GM21619 (cell line): ENCODE data around the gene OR11H7.
"Not testable (repeated sequence)": the region's sequence is repeated elsewhere in the genome, so short reads cannot be mapped to it uniquely, and the experiment has no call there.

ENCODE experiments used
- ATAC-seq: cut with Tn5 transposase; IDR thresholded peaks from one replicate; pipeline ENCODE4 v1.9.1; 2021; ENCODE audit not compliant: unreplicated experiment

The OR11H7 gene

GRCh38 chr14:20228681-20229080 is at the start of gene OR11H7:
Gene OR11H7 (plus strand): TSS chr14:20228981.
- ATAC-seq = no peak

DNA sequence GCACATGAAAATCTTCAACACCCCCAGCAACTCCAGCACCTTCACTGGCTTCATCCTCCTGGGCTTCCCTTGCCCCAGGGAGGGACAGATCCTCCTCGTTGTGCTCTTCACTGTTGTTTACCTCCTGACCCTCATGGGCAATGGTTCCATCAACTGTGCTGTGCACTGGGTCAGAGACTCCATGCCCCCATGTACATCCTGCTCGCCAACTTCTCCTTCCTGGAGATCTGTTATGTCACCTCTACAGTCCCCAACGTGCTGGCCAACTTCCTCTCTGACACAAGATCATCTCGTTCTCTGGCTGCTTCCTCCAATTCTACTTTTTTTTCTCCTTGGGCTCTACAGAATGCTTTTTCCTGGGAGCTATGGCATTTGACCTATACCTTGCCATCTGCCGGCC is 49.6 kb upstream of the OR11H7 start:
- no peak for ATAC-seq

DNA sequence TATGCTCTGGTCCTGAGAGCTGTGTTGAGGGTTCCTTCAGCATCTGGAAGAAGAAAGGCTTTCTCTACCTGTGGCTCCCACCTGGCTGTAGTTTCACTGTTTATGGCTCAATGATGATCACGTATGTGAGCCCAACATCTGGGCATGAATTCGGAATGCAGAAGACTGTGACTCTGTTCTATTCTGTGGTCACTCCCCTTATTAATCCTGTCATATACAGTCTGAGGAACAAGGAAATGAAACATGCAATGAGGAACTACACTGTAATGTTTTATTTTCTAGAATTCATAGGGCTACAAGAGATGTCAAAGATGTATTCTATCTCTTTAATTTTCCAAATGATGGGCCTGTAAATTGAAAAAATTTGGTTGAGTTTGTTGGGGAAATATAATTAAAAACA is 48.9 kb upstream of the OR11H7 start:
- ATAC-seq = no peak

GRCh38 chr14:20180486-20180885 is 48.3 kb upstream of the OR11H7 start:
- no peak for ATAC-seq

GRCh38 chr14:20184181-20184580 is 44.6 kb upstream of the OR11H7 start:
- no peak for ATAC-seq

DNA sequence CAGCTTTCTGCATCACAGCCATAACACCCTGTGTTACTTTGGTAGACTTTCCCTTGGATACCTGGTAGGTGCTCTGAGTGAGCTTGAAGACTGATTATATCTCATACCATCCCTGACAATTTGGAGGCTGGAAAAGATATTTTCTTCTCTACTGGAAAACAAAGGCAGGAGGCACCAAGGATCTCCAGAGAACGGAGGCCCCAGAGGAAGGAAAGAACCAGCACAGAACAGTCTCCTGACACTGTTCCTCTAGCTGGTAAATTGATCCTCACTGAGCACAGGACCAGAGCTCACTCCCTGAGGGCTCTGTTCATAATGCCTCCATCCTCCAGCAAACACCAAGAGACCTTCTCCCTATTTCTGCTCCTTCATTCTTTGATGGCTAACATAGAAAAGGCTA is 38.2 kb upstream of the OR11H7 start, which contains the start of gene OR11G2:
TSS of gene OR11G2 (plus strand) at position 301 of the 400 bp plus-strand sequence. CDS start 6,542 bp downstream, outside the sequence.
- no peak for ATAC-seq

- no peak for ATAC-seq
These were observed 37.4 kb upstream of the OR11H7 start for GRCh38 chr14:20191396-20191795.

GRCh38 chr14:20194101-20194500 is 34.7 kb upstream of the OR11H7 start:
- ATAC-seq = no peak

DNA sequence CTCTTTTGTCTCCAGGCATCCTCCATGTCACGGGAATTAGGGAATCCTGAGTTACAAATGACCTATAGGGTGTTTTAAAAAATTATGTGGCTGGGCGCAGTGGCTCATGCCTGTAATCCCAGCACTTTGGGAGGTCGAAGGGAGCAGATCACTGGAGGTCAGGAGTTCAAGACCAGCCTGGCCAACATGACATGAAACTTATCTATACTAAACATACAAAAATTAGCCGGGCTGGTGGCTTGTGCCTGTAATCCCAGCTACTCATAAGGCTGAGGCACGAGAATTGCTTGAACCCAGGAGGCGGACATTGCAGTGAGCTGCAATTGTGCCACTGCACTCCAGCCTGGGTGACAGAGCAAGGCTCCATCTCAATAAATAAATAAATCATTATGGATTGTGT is 33.6 kb upstream of the OR11H7 start:
- not testable (repeated sequence) for ATAC-seq

DNA sequence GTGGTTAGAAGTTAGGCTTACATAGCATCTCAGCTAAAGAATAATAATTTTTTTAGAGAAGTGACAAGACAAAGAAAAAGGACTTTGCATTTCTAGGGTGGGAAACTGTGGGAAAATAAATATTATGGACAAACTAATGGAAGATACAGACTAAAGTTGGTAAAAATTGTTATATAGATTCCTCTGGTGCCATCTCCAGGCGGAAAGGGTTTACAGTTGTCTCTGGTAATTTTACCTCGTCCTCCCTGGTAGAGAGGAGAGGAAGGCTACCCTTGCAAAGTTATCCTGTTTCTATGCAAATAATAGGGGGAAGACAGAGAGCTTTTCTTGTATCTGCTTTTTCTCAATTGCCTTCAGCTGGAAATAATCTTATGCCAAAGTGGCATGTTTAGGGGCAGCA is 32.9 kb upstream of the OR11H7 start:
- no peak for ATAC-seq

GRCh38 chr14:20197459-20197858 is 31.3 kb upstream of the OR11H7 start:
- ATAC-seq = no peak

DNA sequence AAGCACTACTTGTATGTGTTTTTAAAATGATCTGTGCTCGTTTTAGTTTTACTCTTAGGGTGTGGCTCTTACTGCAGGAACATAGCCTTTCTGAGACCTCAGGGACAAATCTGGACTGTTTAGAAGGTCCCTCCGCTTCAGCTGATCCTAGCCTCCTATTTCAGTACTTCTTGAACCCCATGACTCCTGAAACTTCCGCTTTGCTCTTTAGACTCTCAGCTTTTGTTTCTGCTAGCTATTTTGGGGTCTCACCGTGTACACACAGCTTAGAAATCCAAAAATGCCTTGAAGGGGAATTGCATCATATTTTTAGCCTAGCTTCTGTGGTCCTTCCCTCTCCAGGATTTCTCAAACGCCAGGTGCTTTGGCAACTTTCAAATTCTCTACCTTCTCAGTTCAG is 29.8 kb upstream of the OR11H7 start:
- ATAC-seq = no peak

GRCh38 chr14:20204721-20205120 is 24.1 kb upstream of the OR11H7 start:
- ATAC-seq = no peak

- no peak for ATAC-seq
These were observed 19.2 kb upstream of the OR11H7 start for GRCh38 chr14:20209595-20209994.

DNA sequence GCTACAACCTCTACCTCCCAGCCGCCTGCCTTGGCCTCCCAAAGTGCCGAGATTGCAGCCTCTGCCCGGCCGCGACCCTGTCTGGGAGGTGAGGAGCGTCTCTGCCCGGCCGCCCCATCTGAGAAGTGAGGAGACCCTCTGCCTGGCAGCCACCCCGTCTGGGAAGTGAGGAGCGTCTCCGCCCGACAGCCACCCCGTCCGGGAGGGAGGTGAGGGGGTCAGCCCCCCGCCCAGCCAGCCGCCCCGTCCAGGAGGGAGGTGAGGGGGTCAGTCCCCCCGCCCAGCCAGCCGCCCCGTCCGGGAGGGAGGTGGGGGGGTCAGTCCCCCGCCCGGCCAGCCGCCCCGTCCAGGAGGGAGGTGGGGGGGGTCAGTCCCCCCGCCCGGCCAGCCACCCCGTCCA is 16.4 kb upstream of the OR11H7 start:
- not testable (repeated sequence) for ATAC-seq

DNA sequence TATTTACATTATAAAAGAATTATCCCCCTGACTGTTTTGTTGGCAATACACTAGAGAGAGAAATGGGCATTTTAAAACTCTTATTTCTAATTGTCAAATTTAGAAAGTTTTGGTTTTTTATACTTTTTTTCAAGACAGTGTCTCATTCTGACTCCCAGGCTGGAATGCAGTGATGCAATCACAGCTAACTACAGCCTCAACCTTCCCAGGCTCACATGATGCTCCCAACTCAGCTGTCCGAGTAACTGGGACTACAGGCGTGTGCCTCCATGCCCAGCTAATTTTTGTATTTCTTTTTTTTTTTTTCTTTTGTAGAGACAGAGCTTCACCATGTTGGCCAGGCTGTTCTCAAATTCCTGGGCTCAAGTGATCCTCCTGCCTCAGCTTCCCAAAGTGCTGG is 13.6 kb upstream of the OR11H7 start:
- ATAC-seq = no peak

GRCh38 chr14:20219033-20219432 is 9.7 kb upstream of the OR11H7 start:
- ATAC-seq = no peak

- ATAC-seq = no peak
These were observed 5.4 kb upstream of the OR11H7 start, which contains the start of gene OR11H6 for GRCh38 chr14:20223410-20223809. Gene OR11H6 (plus strand): TSS chr14:20223710. CDS start chr14:20223710, 0 bp downstream.

DNA sequence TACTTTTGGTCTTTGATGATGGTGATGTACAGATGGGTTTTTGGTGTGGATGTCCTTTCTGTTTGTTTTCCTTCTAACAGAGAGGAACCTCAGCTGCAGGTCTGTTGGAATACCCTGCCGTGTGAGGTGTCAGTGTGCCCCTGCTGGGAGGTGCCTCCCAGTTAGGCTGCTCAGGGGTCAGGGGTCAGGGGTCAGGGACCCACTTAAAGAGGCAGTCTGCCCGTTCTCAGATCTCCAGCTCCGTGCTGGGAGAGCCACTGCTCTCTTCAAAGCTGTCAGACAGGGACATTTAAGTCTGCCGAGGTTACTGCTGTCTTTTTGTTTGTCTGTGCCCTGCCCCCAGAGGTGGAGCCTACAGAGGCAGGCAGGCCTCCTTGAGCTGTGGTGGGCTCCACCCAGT is 6.6 kb downstream of the OR11H7 start:
- not testable (repeated sequence) for ATAC-seq

DNA sequence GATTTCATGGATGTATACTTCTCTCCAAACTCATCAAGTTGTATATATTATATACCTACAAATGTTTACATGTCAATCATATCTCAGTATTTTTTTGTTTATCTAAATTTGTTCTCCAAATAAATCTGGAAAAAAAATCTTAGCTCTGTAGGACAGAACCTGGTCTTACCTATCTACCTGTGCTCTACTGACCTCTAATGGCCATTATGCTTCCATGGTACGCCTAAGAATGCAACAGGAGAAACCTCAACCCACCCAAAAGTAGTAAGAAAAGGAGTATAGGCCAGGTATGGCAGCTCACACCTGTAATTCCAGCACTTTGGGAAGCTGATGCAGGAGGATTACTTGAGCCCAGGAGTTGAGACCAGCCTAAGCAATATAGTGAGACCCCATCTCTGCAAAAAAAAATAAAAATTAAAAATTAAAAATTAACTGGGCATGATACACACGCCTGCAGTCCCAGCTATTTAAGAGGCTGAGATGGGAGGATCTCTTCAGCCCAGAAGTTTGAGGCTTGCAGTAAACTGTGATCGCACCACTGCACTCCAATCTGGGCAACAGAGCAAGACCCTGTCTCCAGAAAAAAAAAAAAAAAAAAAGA is 19.0 kb downstream of the OR11H7 start:
- no peak for ATAC-seq

- no peak for ATAC-seq
These were observed 33.9 kb downstream of the OR11H7 start for GRCh38 chr14:20262642-20263128.

DNA sequence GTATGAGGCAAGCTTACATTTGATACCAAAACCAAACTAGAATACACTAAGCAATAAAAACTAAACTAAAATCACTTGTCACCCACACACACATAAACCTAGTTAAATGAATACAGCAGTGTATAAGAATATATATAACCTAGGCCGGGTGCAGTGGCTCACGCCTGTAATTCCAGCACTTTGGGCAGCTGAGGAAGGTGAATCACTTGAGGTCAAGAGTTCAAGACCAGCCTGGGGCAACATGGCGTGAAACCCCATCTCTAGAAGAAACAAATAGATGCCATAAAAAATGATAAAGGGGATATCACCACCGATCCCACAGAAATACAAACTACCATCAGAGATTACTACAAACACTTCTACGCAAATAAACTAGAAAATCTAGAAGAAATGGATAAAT is 35.6 kb downstream of the OR11H7 start:
- not testable (repeated sequence) for ATAC-seq

- ATAC-seq = no peak
These were observed 45.3 kb downstream of the OR11H7 start for GRCh38 chr14:20274062-20274461.
